GM21447 (cell line): ENCODE measurements around the gene TSPAN9.

Experiments used
- ATAC-seq: cut with Tn5 transposase; IDR thresholded peaks from one replicate; pipeline ENCODE4 v1.9.1; 2021; ENCODE audit not compliant: unreplicated experiment

Gene TSPAN9

DNA sequence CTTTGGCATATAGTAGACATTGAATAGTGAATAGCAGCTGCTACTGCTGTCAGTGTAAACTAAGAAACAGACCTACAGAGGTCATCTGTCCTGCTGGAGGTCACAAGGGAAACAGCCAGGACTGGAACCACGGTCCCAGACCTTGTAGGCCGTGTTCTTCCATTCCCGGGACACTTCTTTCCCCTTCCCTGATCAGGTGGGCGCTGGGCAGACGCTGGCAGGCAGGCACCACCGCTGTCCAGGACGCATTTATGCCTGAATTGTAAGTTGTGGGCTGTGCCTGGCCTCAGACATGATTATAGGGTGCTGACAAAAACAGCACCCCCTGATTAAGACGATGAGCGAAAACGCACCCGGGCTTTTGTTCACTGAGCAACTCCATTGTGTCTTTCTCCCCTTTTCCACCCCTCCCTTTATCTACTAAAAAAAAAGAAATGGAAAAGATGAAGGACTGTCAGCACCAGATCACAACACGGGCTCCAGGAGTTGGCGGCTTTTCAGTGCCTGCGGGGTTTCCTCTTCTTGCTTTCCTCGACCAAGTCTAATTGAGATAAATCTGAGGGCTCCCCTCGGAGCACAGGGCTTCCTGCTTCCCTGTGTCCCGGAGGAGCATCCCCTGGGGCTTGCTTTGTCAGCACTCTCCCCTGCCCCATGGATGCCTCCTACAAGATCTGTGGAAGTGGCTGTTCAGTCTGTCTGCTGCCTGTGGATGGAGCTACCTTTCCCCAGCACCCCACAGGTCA, 80.6 kb downstream of the TSPAN9 start:
- no peak for ATAC-seq

- no peak for ATAC-seq
These were observed 81.8 kb downstream of the TSPAN9 start for GRCh38 chr12:3158851-3159465.

DNA sequence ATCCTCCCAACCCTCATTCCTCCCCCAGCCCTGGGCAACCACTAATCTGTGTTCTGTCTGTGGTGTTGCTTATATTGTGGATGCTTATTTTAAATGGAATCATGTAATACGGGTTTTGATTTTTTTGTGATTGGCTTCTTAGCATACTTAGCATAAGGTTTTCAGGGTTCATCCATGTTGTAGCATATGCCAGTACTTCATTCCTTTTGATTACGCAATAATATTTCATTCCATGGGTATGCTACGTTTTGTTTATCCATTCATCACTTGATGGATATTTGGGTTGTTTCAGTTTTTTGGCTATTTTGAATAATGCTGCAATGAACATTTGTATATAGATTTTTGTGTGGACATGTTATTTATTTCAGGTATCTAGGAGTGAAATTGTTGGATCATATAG, 82.9 kb downstream of the TSPAN9 start:
- no peak for ATAC-seq

DNA sequence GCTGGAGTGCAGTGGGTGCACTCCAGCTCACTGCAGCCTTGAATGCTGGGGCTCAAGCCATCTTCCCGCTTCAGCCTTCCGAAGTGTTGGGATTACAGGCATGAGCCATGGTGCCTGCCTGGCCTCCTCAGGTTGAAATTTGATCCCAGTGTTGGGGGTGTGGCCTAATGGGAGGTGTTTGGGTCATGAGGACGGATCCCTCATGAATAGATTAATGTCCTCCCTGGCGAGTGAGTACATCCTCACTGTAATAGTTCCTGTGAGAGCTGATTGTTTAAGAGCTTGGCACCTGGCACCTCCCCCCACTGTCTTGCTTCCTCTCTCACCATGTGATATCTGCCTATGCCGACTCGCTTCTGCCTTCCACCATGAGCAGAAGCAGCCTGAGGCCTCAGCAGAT, 84.7 kb downstream of the TSPAN9 start:
- ATAC-seq, result no peak

GRCh38 chr12:3164454-3165077, 87.4 kb downstream of the TSPAN9 start:
- ATAC-seq, result no peak

DNA sequence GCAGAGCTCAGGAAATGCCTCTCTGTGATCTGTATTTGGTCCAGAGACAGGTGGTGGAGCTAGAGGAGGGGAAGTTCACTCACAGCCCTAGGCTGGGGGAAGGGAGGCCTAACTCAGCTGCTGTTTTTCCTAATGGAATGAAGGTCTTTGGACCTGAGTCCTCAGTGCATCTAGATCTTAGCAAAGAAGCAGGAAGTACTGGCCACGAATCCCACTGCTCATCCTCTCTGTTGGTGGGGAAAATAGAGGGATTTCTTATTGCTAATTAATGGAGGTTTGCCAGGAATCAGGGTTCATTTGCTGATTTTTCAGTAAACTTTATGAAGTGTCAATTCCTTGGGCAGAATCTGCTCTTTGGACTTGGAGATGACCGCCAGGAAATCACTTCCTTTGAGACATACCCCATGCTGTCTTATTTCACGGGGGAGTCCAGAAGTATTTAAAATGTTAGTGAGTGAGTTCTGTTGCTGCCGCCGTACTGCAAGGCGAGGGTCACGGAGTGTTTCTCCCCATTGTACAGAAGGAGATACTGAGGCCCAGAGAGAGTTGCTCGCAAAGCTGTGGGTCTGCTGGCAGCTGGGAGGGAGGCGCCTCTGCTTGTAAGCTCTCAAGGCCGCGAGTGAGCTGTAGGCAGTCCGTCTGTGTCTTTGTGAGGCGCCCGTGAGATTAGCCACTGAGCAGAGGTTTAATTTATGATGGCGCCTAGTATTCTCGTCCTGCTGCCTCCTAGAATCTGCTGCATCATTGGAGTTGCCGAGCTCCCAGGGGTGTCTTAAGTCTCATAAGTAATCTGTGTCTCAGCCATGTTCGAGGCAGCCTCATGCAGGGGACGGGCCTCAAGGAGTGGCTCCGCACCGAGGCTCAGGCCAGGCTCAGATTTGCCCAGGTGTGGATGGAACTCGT, 88.2 kb downstream of the TSPAN9 start:
- ATAC-seq, result no peak

GRCh38 chr12:3167636-3168035, 90.5 kb downstream of the TSPAN9 start:
- no peak for ATAC-seq

GRCh38 chr12:3168223-3169221, 91.3 kb downstream of the TSPAN9 start:
- ATAC-seq, result no peak

DNA sequence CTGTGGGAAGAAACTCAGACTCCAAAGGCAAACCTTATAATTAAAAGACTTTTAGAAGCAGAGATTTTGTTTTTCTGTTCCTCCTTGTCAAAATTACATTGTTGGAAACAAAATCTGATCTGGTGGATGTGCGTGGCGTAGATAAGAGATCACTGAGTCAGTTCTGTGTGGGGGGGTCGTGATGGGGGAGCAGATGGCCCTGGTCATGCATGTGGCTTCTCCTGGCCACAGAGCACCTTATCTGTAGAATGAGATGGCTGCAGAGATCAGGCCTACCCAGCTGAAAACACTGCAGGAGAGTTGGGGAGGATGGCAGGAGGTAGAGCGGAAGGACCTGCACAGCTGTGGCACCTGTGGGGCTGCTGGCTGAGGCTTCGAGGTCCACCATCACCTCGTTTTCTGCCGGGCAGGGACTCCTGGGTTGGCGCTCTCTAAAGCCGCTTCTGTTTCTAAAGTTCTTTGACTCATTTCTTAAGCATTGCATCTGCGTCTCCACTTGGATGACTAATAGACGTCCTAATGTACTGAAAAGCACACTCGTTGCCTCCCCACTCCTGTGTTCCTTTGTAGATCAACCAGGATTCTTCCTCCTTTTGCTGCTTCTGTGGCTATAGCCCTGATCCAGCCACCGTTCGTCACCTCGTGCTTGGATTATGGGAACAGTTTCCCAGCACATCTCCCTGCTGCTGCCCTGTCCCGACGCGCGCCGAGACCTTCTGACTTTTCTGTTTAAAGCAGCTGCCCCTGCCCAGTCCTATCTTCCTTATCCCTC, 93.4 kb downstream of the TSPAN9 start:
- ATAC-seq, result no peak

DNA sequence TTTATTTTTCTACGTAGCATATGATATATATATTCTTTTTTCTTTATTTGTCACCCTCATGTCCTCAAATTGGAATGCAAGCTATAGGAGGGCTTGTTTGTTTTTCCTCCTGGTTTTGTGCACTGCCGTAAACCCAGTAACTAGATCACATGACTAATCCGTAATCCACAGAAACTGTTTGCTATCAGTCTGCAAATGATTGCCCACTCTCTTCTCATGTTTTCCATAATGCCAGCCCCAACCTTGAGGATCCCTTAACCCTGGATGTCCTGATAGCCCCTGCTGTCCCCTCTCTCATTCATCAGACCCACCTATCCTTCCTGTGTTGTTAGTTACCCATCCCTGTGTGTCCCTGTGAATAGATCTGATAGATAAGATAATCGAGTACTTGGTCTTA, 94.0 kb downstream of the TSPAN9 start:
- ATAC-seq, result no peak

- no peak for ATAC-seq
These were observed 95.2 kb downstream of the TSPAN9 start for GRCh38 chr12:3172124-3173007.

- ATAC-seq, result no peak
These were observed 95.9 kb downstream of the TSPAN9 start for GRCh38 chr12:3173008-3173553.

GRCh38 chr12:3173912-3174311, 96.7 kb downstream of the TSPAN9 start:
- no peak for ATAC-seq

- no peak for ATAC-seq
These were observed 98.1 kb downstream of the TSPAN9 start for GRCh38 chr12:3175238-3175637.

DNA sequence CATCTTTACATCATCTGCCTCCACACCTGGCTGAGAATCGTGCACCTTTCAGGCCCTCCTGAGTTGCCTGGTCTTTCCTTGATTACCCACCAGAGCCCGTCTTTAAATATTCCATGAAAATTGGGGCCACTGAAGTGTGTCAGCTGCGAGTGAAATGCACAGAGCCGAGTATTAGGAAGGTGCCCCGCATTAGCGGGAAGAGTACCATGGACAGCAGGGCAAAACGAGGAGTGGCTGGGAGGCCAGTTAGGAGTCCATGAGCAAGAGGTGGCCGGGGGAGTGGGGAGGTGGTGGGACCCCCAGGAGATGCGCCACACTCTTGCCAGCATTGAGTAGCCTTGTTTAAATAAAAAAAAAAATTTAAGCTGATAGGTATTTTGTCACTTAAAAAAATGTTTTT, 99.6 kb downstream of the TSPAN9 start:
- no peak for ATAC-seq

DNA sequence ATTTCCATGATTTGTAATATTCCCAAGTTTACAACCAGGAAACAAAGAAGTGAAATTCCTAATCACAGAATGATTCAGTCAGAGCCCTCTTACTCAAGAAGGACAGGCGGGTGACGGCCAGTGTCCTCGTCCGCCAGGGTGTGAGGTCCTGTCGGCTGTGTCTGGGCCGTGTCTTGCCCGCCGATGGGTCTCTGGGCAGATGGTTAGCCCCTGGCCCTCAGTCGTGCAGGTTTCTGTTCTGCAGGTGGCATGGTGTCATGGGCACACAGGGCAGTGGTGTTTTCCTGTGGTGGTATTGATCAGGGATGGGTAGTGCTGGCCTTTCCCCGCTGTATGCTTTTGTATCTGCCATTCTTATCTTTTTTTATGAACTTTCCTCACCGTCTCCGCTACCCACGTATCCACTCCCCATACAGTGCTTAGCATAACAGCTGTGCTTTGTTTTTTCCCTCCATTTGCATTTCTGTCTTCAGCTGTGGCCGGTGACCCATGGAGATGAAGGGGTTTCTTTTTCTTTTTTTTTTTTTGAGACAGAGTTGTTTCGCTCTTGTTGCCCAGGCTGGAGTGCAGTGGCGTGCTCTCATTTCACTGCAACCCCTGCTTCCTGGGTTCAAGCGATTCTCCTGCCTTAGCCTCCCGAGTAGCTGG, 100.7 kb downstream of the TSPAN9 start:
- ATAC-seq, result peak; percentile 70

DNA sequence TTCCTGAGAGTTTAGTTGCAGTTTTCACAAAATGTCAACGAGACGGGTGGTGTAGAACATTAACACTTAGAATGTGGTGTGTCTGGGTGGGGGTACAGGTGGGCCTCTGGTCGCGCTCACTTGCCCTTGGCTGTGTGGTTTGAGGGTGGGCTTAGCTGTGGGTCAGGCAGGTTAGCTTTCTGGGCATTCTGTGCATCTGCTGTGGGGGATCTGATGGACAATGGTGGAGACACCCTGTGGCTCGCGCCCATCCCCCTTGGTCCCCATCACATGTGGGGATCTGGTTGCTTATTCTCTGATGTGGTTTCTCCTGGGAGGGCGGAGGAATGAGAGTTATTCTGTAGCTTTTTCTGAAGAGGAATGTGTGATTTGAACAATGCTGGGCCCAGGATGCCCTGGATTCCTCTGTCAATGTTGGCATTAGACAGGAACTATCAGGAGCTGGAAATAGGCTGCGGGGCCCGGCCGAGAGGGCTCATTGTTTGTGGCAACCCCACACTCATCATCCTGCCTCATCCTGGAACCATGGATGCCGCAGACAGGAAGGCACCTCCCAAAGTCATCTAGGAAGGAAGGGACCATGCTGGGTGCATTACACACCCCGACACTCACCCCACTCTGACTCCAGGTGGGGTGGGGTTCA, 101.6 kb downstream of the TSPAN9 start:
- ATAC-seq, result no peak
